ENCODE measurements around the gene TMEM212. TPM values are rescaled to one million over a fixed set of nuclear protein-coding genes. Genes with fewer than 3 reads are reported as not detected.

The TMEM212 gene
- total and polyA plus RNA-seq, 2 of the 13 experiments (the other 11 are each of a cell fraction or from before 2014, with no cell fraction given) = not detected

GRCh38 chr3:171838218-171838720 lies 4.9 kb upstream of the TMEM212 start (continued):
- no peak for TF ChIP-seq AGO2 (optimal IDR thresholded peaks at IDR 0.05; ENCODE audit: low read depth, low read length)
- no peak for TF ChIP-seq MATR3 (CRISPR knock-in tag; IDR thresholded peaks at IDR 0.05)
- TF ChIP-seq NCOA1 (CRISPR knock-in tag; IDR thresholded peaks at IDR 0.05) = 0 out of 2 replicates have a peak, but pooled peaks have one; percentile 18
- TF ChIP-seq ZNF513 (CRISPR knock-in tag; conservative IDR thresholded peaks at IDR 0.05) = no peak
- peak; percentile 55; the same call in 1 of the 2 replicates for TF ChIP-seq HMG20A (CRISPR knock-in tag; IDR thresholded peaks at IDR 0.05; ENCODE audit: borderline replicate concordance)
- TF ChIP-seq HIC2 (CRISPR knock-in tag; IDR thresholded peaks at IDR 0.05; ENCODE audit: low read depth) = no peak
- TF ChIP-seq ZNF331 (CRISPR knock-in tag; IDR thresholded peaks at IDR 0.05) = no peak; the same call in 1 of the 2 replicates
- 0 out of 2 replicates have a peak, but pooled peaks have one; percentile 38 for TF ChIP-seq ZNF44 (CRISPR knock-in tag; IDR thresholded peaks at IDR 0.05)
- peak; percentile 88 for TF ChIP-seq CEBPB (IDR thresholded peaks at IDR 0.05; ENCODE audit: borderline replicate concordance, low read depth, low read length)
- TF ChIP-seq CREB3 (CRISPR knock-in tag; IDR thresholded peaks at IDR 0.05) = no peak
- no peak for TF ChIP-seq ZSCAN29 (CRISPR knock-in tag; conservative IDR thresholded peaks at IDR 0.05)
- TF ChIP-seq ATF7 (IDR thresholded peaks at IDR 0.05) = peak; percentile 63
- no peak for TF ChIP-seq ATF7 (CRISPR knock-in tag; IDR thresholded peaks at IDR 0.05)
- TF ChIP-seq ZFP82 (CRISPR knock-in tag; IDR thresholded peaks at IDR 0.05; ENCODE audit: borderline replicate concordance) = no peak
- no peak; the same call in none of the 2 replicates for TF ChIP-seq FOXP1 (IDR thresholded peaks at IDR 0.05)
- peak; percentile 71 for TF ChIP-seq FOXP1 (CRISPR knock-in tag; IDR thresholded peaks at IDR 0.05)
- no peak for TF ChIP-seq YY1 (IDR thresholded peaks at IDR 0.05; ENCODE audit: insufficient read depth, insufficient replicate concordance, low read depth, low read length)
- no peak for TF ChIP-seq ATF5 (CRISPR knock-in tag; IDR thresholded peaks at IDR 0.05; ENCODE audit: low read depth)
- no peak for TF ChIP-seq FIP1L1 (IDR thresholded peaks at IDR 0.05; ENCODE audit: borderline replicate concordance, insufficient read depth, low read depth, low read length)
- peak; percentile 53 for TF ChIP-seq ISL2 (CRISPR knock-in tag; IDR thresholded peaks at IDR 0.05)
- TF ChIP-seq ZNF33B (CRISPR knock-in tag; IDR thresholded peaks at IDR 0.05) = no peak
- no peak for TF ChIP-seq PRMT3 (CRISPR knock-in tag; IDR thresholded peaks at IDR 0.05; ENCODE audit: borderline replicate concordance, low read depth)
- peak; percentile 60; the same call in 1 of the 2 replicates for TF ChIP-seq ZNF414 (CRISPR knock-in tag; IDR thresholded peaks at IDR 0.05)
- TF ChIP-seq TFDP1 (CRISPR knock-in tag; IDR thresholded peaks at IDR 0.05; ENCODE audit: borderline replicate concordance) = peak; percentile 12; the same call in 1 of the 2 replicates

Measured in HepG2 (cell line).